Activated CD4-positive, alpha-beta memory T cell treated with anti-CD3 and anti-CD28 coated beads for 36 hours (primary cell): Measurements from ENCODE around the gene MINPP1. TPM values are rescaled to one million over a fixed set of nuclear protein-coding genes. Genes with fewer than 3 reads are reported as not detected.

ENCODE experiments used
- CTCF ChIA-PET: fragments of 350-600 bp; sonication (Branson Sonifier 250); formaldehyde crosslinking; loops from one replicate; lab custom pipeline; 2021; ENCODE audit warnings: antibody characterized with exemption, inconsistent platforms; lab: Charles Lee
- POLR2A ChIA-PET: fragments of 350-600 bp; sonication (Branson Sonifier 250); formaldehyde crosslinking; loops from one replicate; lab custom pipeline; 2021; ENCODE audit warnings: antibody characterized with exemption; lab: Charles Lee
- DNase-seq: peaks from one replicate; pipeline ENCODE4 v3.0.0-alpha.2; 2020
- H3K27ac Mint-ChIP-seq: one replicate; pipeline ENCODE4 v1.8.0; 2021; ENCODE audit warnings: mixed read lengths
- H3K27me3 Mint-ChIP-seq: one replicate; pipeline ENCODE4 v1.8.0; 2021; ENCODE audit warnings: mixed read lengths
- H3K36me3 Mint-ChIP-seq: one replicate; pipeline ENCODE4 v1.8.0; 2021; ENCODE audit warnings: mixed read lengths
- H3K4me1 Mint-ChIP-seq: one replicate; pipeline ENCODE4 v1.8.0; 2021; ENCODE audit warnings: low read depth, mixed read lengths
- H3K4me3 Mint-ChIP-seq: one replicate; pipeline ENCODE4 v1.8.0; 2021; ENCODE audit warnings: mild to moderate bottlenecking, mixed read lengths
- H3K9me3 Mint-ChIP-seq: one replicate; pipeline ENCODE4 v1.8.0; 2021; ENCODE audit warnings: mixed read lengths
- intact Hi-C: fragments of 100-400 bp; cut with micrococcal nuclease; formaldehyde crosslinking; loops from one replicate; pipeline ENCODE4 v1.15.1; 2023
- total RNA-seq, 2 experiments: library from RNA; stranded (reverse); gene quantifications; one replicate each; pipeline ENCODE4 v1.2.3, GENCODE V29; 2021

The MINPP1 gene
- total RNA-seq, 2 experiments from 2014 or later, result 8.7 to 9.7 TPM

GRCh38 chr10:87524296-87524695, 19.6 kb downstream of the MINPP1 start:
- DNase-seq, result no peak
- H3K9me3 Mint-ChIP-seq, result peaks cover 18% of the 10 kb centered on the region
- H3K36me3 Mint-ChIP-seq, result peaks cover 52% of the 10 kb centered on the region
- no peaks in the 10 kb centered on the region for H3K27me3 Mint-ChIP-seq
- intact Hi-C loops, result no loop called here
- CTCF ChIA-PET, result interaction anchor here (0.6 to 1.4 kb wide), 3 partner anchors 209 to 215 kb away, joined by 3 to 4 read pairs (median 4); no protein-coding TSS in a partner anchor
- H3K27ac Mint-ChIP-seq, result no peak overlapping the region
- POLR2A ChIA-PET, result no interaction called here
- peaks cover 11% of the 10 kb centered on the region for H3K4me1 Mint-ChIP-seq
- no peak overlapping the region for H3K4me3 Mint-ChIP-seq

GRCh38 chr10:87531908-87532622, 27.4 kb downstream of the MINPP1 start:
- peaks cover 12% of the 10 kb centered on the region for H3K4me1 Mint-ChIP-seq
- no peak overlapping the region for H3K4me3 Mint-ChIP-seq
- intact Hi-C loops, result no loop called here
- DNase-seq, result no peak
- no peak overlapping the region for H3K27ac Mint-ChIP-seq
- H3K36me3 Mint-ChIP-seq, result peaks cover 29% of the 10 kb centered on the region
- no peaks in the 10 kb centered on the region for H3K27me3 Mint-ChIP-seq
- ChIA-PET CTCF (interaction anchor here (0.7 to 1.6 kb wide), 3 partner anchors 17 to 319 kb away, joined by 3 to 4 read pairs (median 4); no protein-coding TSS in a partner anchor), POLR2A (no interaction called here)
- peaks cover under 1% of the 10 kb centered on the region for H3K9me3 Mint-ChIP-seq

- ChIA-PET CTCF (interaction anchor here (0.7 to 2.1 kb wide), 9 partner anchors 10 to 318 kb away, joined by 3 to 5 read pairs (median 4); no protein-coding TSS in a partner anchor), POLR2A (no interaction called here)
- Mint-ChIP-seq H3K4me1 (peaks cover 16% of the 10 kb centered on the region), H3K27me3 (no peaks in the 10 kb centered on the region), H3K36me3 (peaks cover 27% of the 10 kb centered on the region), H3K27ac (no peak overlapping the region), H3K4me3 (no peak overlapping the region), H3K9me3 (no peaks in the 10 kb centered on the region)
- intact Hi-C loops, result loop anchor here (1.0 kb wide), 2 partner anchors 203 to 240 kb away; no protein-coding TSS in a partner anchor
- DNase-seq, result no peak
These were observed 28.0 kb downstream of the MINPP1 start for GRCh38 chr10:87532696-87533095.

- Mint-ChIP-seq H3K27ac (no peak overlapping the region), H3K9me3 (no peaks in the 10 kb centered on the region), H3K4me3 (no peak overlapping the region), H3K36me3 (peaks cover 16% of the 10 kb centered on the region), H3K4me1 (peaks cover 17% of the 10 kb centered on the region), H3K27me3 (no peaks in the 10 kb centered on the region)
- ChIA-PET CTCF (interaction anchor here (0.9 to 2.1 kb wide), 7 partner anchors 8 to 280 kb away, joined by 3 to 5 read pairs (median 3); partner anchors contain the start of gene MINPP1), POLR2A (no interaction called here)
- DNase-seq, result no peak
- intact Hi-C loops, result no loop called here
These were observed 29.6 kb downstream of the MINPP1 start for GRCh38 chr10:87534173-87534858.

- intact Hi-C loops, result loop anchor here (5.0 kb wide), 1 partner anchor 119 kb away; the partner anchor contains the start of gene PAPSS2
- DNase-seq, result no peak
- no peaks in the 10 kb centered on the region for H3K27me3 Mint-ChIP-seq
- peaks cover 22% of the 10 kb centered on the region for H3K4me1 Mint-ChIP-seq
- no peak overlapping the region for H3K27ac Mint-ChIP-seq
- CTCF ChIA-PET, result no interaction called here
- no peak overlapping the region for H3K4me3 Mint-ChIP-seq
- H3K36me3 Mint-ChIP-seq, result peaks cover 35% of the 10 kb centered on the region
- POLR2A ChIA-PET, result interaction anchor here (0.9 kb wide), 1 partner anchor 13 kb away, joined by 3 read pairs; no protein-coding TSS in a partner anchor
- peaks cover 16% of the 10 kb centered on the region for H3K9me3 Mint-ChIP-seq
These were observed 33.7 kb downstream of the MINPP1 start for GRCh38 chr10:87538092-87539015.

- Mint-ChIP-seq H3K9me3 (peaks cover 16% of the 10 kb centered on the region), H3K4me3 (no peak overlapping the region), H3K27ac (no peak overlapping the region), H3K4me1 (peaks cover 27% of the 10 kb centered on the region), H3K36me3 (peaks cover 34% of the 10 kb centered on the region), H3K27me3 (no peaks in the 10 kb centered on the region)
- POLR2A ChIA-PET, result no interaction called here
- DNase-seq, result no peak
- CTCF ChIA-PET, result interaction anchor here (0.7 kb wide), 1 partner anchor 62 kb away, joined by 3 read pairs; no protein-coding TSS in a partner anchor
- intact Hi-C loops, result no loop called here
These were observed 36.4 kb downstream of the MINPP1 start for GRCh38 chr10:87541114-87541513.

- Mint-ChIP-seq H3K4me3 (no peak overlapping the region), H3K4me1 (peaks cover 17% of the 10 kb centered on the region), H3K36me3 (peaks cover 35% of the 10 kb centered on the region)
These were observed 40.0 kb downstream of the MINPP1 start for GRCh38 chr10:87544721-87545120.

GRCh38 chr10:87545783-87546182, 41.1 kb downstream of the MINPP1 start:
- H3K36me3 Mint-ChIP-seq, result peaks cover 28% of the 10 kb centered on the region
- H3K27ac Mint-ChIP-seq, result no peak overlapping the region
- ChIA-PET CTCF (no interaction called here), POLR2A (no interaction called here)
- no peaks in the 10 kb centered on the region for H3K27me3 Mint-ChIP-seq
- H3K4me3 Mint-ChIP-seq, result no peak overlapping the region
- peaks cover 15% of the 10 kb centered on the region for H3K4me1 Mint-ChIP-seq
- DNase-seq, result no peak
- intact Hi-C loops, result no loop called here
- peaks cover 16% of the 10 kb centered on the region for H3K9me3 Mint-ChIP-seq

More at GRCh38 chr10:87544721-87545120, 40.0 kb downstream of the MINPP1 start:
- intact Hi-C loops, result no loop called here
- Mint-ChIP-seq H3K27me3 (no peaks in the 10 kb centered on the region), H3K27ac (no peak overlapping the region), H3K9me3 (peaks cover 16% of the 10 kb centered on the region)
- no peak for DNase-seq
- POLR2A ChIA-PET, result no interaction called here
- CTCF ChIA-PET, result no interaction called here

GRCh38 chr10:87546210-87546609, 41.5 kb downstream of the MINPP1 start:
- no peak overlapping the region for H3K4me3 Mint-ChIP-seq
- H3K27ac Mint-ChIP-seq, result no peak overlapping the region
- DNase-seq, result peak; percentile 28
- POLR2A ChIA-PET, result no interaction called here
- CTCF ChIA-PET, result no interaction called here
- peaks cover 26% of the 10 kb centered on the region for H3K36me3 Mint-ChIP-seq
- H3K4me1 Mint-ChIP-seq, result peaks cover 18% of the 10 kb centered on the region
- H3K9me3 Mint-ChIP-seq, result peaks cover 16% of the 10 kb centered on the region
- intact Hi-C loops, result no loop called here
- H3K27me3 Mint-ChIP-seq, result no peaks in the 10 kb centered on the region

GRCh38 chr10:87546971-87547413, 42.3 kb downstream of the MINPP1 start:
- no peaks in the 10 kb centered on the region for H3K27me3 Mint-ChIP-seq
- H3K4me3 Mint-ChIP-seq, result no peak overlapping the region
- ChIA-PET CTCF (no interaction called here), POLR2A (no interaction called here)
- H3K36me3 Mint-ChIP-seq, result peaks cover 19% of the 10 kb centered on the region
- H3K27ac Mint-ChIP-seq, result no peak overlapping the region
- no peak for DNase-seq
- peaks cover 13% of the 10 kb centered on the region for H3K9me3 Mint-ChIP-seq
- peaks cover 19% of the 10 kb centered on the region for H3K4me1 Mint-ChIP-seq
- intact Hi-C loops, result no loop called here

- POLR2A ChIA-PET, result interaction anchor here (0.7 kb wide), 1 partner anchor 44 kb away, joined by 4 read pairs; the partner anchor contains the start of gene MINPP1
These were observed 43.1 kb downstream of the MINPP1 start for GRCh38 chr10:87547734-87548311.

More at GRCh38 chr10:87547734-87548311, 43.1 kb downstream of the MINPP1 start:
- intact Hi-C loops, result no loop called here
- Mint-ChIP-seq H3K27ac (no peak overlapping the region), H3K4me3 (no peak overlapping the region), H3K27me3 (no peaks in the 10 kb centered on the region), H3K9me3 (peaks cover 6% of the 10 kb centered on the region), H3K4me1 (peaks cover 20% of the 10 kb centered on the region), H3K36me3 (peaks cover 19% of the 10 kb centered on the region)
- CTCF ChIA-PET, result interaction anchor here (1.0 kb wide), 1 partner anchor 15 kb away, joined by 3 read pairs; no protein-coding TSS in a partner anchor
- no peak for DNase-seq
